H1 (cell line): ENCODE results near the gene HDAC3. TPM values are rescaled to one million over a fixed set of nuclear protein-coding genes. Genes with fewer than 3 reads are reported as not detected.

Experiments used
- CTCF ChIA-PET: fragments of 300-600 bp; sonication (Branson Sonifier 250); formaldehyde crosslinking; loops from one replicate; lab custom pipeline; 2021; ENCODE audit not compliant: partially characterized antibody; lab: Charles Lee
- POLR2A ChIA-PET: fragments of 300-600 bp; sonication (Branson Sonifier 250); formaldehyde crosslinking; loops from one replicate; lab custom pipeline; 2021; ENCODE audit warnings: inconsistent platforms; ENCODE audit not compliant: partially characterized antibody; lab: Charles Lee
- DNase-seq, 2 experiments: peaks; one replicate each; pipeline versions ENCODE4 v3.0.0 to v3.0.0-alpha.2; 2010 to 2022; ENCODE audit warnings: low spot score in 2 of 2, low read depth in 1 of 2, mixed read lengths in 1 of 2
- FAIRE-seq: peaks from 2 replicates; lab custom pipeline; 2011; peaks lifted over from hg19 to GRCh38; lab: Jason Lieb, UNC
- H2AFZ ChIP-seq: 2 replicates; pipeline ENCODE4 v1.8.1; 2012; ENCODE audit warnings: low read length, inconsistent platforms
- H2AK5ac ChIP-seq: 2 replicates; pipeline ENCODE4 v1.6.1; 2013; ENCODE audit warnings: low read depth, low read length
- H2BK120ac ChIP-seq: replicated peaks from 2 replicates; pipeline ENCODE3; 2013; ENCODE audit warnings: low read depth, low read length, inconsistent platforms
- H2BK12ac ChIP-seq: 2 replicates; pipeline ENCODE4 v1.6.1; 2013; ENCODE audit warnings: low read depth, low read length
- H2BK15ac ChIP-seq: 2 replicates; pipeline ENCODE4 v1.6.1; 2013; ENCODE audit warnings: low read length
- H2BK20ac ChIP-seq: 2 replicates; pipeline ENCODE4 v1.6.1; 2013; ENCODE audit warnings: low read length
- H2BK5ac ChIP-seq: 2 replicates; pipeline ENCODE4 v1.6.1; 2013; ENCODE audit warnings: low read depth, low read length
- H3K14ac ChIP-seq: 2 replicates; pipeline ENCODE4 v1.6.1; 2013; ENCODE audit warnings: inconsistent platforms; ENCODE audit not compliant: insufficient read length
- H3K18ac ChIP-seq: 2 replicates; pipeline ENCODE4 v1.6.1; 2013; ENCODE audit warnings: low read length; ENCODE audit errors: extremely low read depth
- H3K23ac ChIP-seq: 2 replicates; pipeline ENCODE4 v1.6.1; 2013; ENCODE audit warnings: inconsistent platforms; ENCODE audit not compliant: insufficient read length
- H3K23me2 ChIP-seq: 2 replicates; pipeline ENCODE4 v1.6.1; 2013; ENCODE audit warnings: low read depth, low read length
- H3K27ac ChIP-seq: 2 replicates; pipeline ENCODE4 v1.6.1; 2011; ENCODE audit warnings: low read depth, low read length, inconsistent platforms
- H3K27me3 ChIP-seq, 4 experiments: replicated peaks in 1 of 4; 1 replicate in 1 of 4; 2 replicates in 3 of 4; pipeline versions ENCODE4 v1.6.1 to v1.8.1; 2011 to 2013; ENCODE audit warnings: low read length in 3 of 4, mild to moderate bottlenecking in 3 of 4, inconsistent platforms in 2 of 4, mixed read lengths in 2 of 4, moderate library complexity in 1 of 4; ENCODE audit not compliant: control insufficient read depth in 3 of 4, insufficient read depth in 3 of 4; ENCODE audit errors: extremely low read depth in 1 of 4
- H3K36me3 ChIP-seq, 4 experiments: 2 replicates each; pipeline versions ENCODE4 v1.6.1 to v1.8.1; 2011 to 2013; ENCODE audit warnings: mild to moderate bottlenecking in 4 of 4, low read length in 3 of 4, moderate library complexity in 2 of 4, control low read depth in 1 of 4, inconsistent platforms in 1 of 4; ENCODE audit not compliant: insufficient read depth in 4 of 4, control insufficient read depth in 2 of 4
- H3K4ac ChIP-seq: replicated peaks from 2 replicates; pipeline ENCODE3; 2013; ENCODE audit warnings: low read length, low read depth, mixed read lengths, inconsistent platforms; ENCODE audit not compliant: insufficient read length
- H3K4me1 ChIP-seq, 4 experiments: replicated peaks in 1 of 4; 1 replicate in 1 of 4; 2 replicates in 3 of 4; pipeline versions ENCODE4 v1.6.1 to v1.8.1; 2011 to 2013; ENCODE audit warnings: low read length in 3 of 4, inconsistent platforms in 2 of 4, mixed read lengths in 1 of 4; ENCODE audit not compliant: insufficient read depth in 4 of 4, control insufficient read depth in 3 of 4
- H3K4me2 ChIP-seq, 2 experiments: 2 replicates each; pipeline versions ENCODE4 v1.6.1 to v1.8.1; 2011 to 2013; ENCODE audit warnings: low read depth in 2 of 2, low read length in 2 of 2, control low read depth in 1 of 2, inconsistent platforms in 1 of 2, mild to moderate bottlenecking in 1 of 2; ENCODE audit not compliant: insufficient read depth in 1 of 2
- H3K4me3 ChIP-seq, 4 experiments: fragments of 200-600, 300-600 bp in 1 of 4; sonication (generic), shearing (Covaris generic), sonication (Bioruptor Twin) in 1 of 4; 2 replicates each; pipeline versions ENCODE4 v1.5.1 to v1.8.1; 2011 to 2016; ENCODE audit warnings: low read length in 4 of 4, low read depth in 3 of 4, control low read depth in 2 of 4, inconsistent platforms in 2 of 4, mild to moderate bottlenecking in 2 of 4, mixed read lengths in 1 of 4, moderate library complexity in 1 of 4; ENCODE audit not compliant: insufficient read depth in 2 of 4; ENCODE audit errors: extremely low read depth in 1 of 4
- H3K56ac ChIP-seq: replicated peaks from 2 replicates; pipeline ENCODE3; 2013; ENCODE audit warnings: low read depth, mild to moderate bottlenecking, mixed read lengths, low read length, inconsistent platforms; ENCODE audit not compliant: insufficient read length
- H3K79me1 ChIP-seq: 2 replicates; pipeline ENCODE4 v1.6.1; 2013; ENCODE audit warnings: low read depth, low read length, control low read depth
- H3K79me2 ChIP-seq, 2 experiments: 2 replicates each; pipeline versions ENCODE4 v1.6.1 to v1.8.1; 2012 to 2013; ENCODE audit warnings: low read length in 2 of 2, mild to moderate bottlenecking in 2 of 2, inconsistent platforms in 1 of 2; ENCODE audit not compliant: insufficient read depth in 2 of 2, control insufficient read depth in 1 of 2
- H3K9ac ChIP-seq, 4 experiments: replicated peaks in 1 of 4; 1 replicate in 1 of 4; 2 replicates in 3 of 4; pipeline versions ENCODE4 v1.6.1 to v1.8.1; 2011 to 2013; ENCODE audit warnings: low read depth in 3 of 4, low read length in 3 of 4, control low read depth in 2 of 4, mild to moderate bottlenecking in 2 of 4, moderate library complexity in 2 of 4, inconsistent platforms in 1 of 4; ENCODE audit errors: extremely low read depth in 1 of 4
- H3K9me3 ChIP-seq, 2 experiments: 2 replicates each; pipeline versions ENCODE4 v1.6.1 to v1.8.1; 2012 to 2013; ENCODE audit warnings: mild to moderate bottlenecking in 2 of 2, moderate library complexity in 2 of 2, control low read depth in 1 of 2, inconsistent platforms in 1 of 2, low read depth in 1 of 2, low read length in 1 of 2, mixed read lengths in 1 of 2; ENCODE audit not compliant: insufficient read depth in 2 of 2
- H4K20me1 ChIP-seq, 2 experiments: replicated peaks in 1 of 2; 2 replicates each; pipeline versions ENCODE3 to v1.8.1; 2011 to 2013; ENCODE audit warnings: inconsistent platforms in 2 of 2, low read length in 2 of 2, mild to moderate bottlenecking in 1 of 2; ENCODE audit not compliant: insufficient read depth in 2 of 2, control insufficient read depth in 1 of 2
- H4K5ac ChIP-seq: 2 replicates; pipeline ENCODE4 v1.6.1; 2013; ENCODE audit warnings: low read length, low read depth, mixed read lengths, inconsistent platforms; ENCODE audit not compliant: insufficient read length
- H4K8ac ChIP-seq: 2 replicates; pipeline ENCODE4 v1.8.0; 2013; ENCODE audit warnings: mild to moderate bottlenecking, moderate library complexity, low read length, inconsistent platforms; ENCODE audit not compliant: insufficient read depth; ENCODE audit errors: extremely low read depth
- H4K91ac ChIP-seq: replicated peaks from 2 replicates; pipeline ENCODE3; 2013; ENCODE audit warnings: low read length, mixed read lengths, inconsistent platforms; ENCODE audit not compliant: insufficient read length
- SRF ChIP-seq: IDR thresholded peaks from 2 replicates; pipeline ENCODE4 v1.6.1; 2011; ENCODE audit warnings: mild to moderate bottlenecking, low read depth, low read length, moderate library complexity
- WGBS, 2 experiments: shearing (Covaris generic) in 1 of 2; methylation state at CpG; one replicate each; pipeline versions ENCODE4 v1.1.6 to v1.1.7; 2013 to 2015; ENCODE audit warnings: low lambda C conversion rate in 2 of 2, mixed read lengths in 2 of 2, inconsistent platforms in 1 of 2, low coverage in 1 of 2, missing lambda C conversion rate in 1 of 2; ENCODE audit not compliant: insufficient replicate concordance in 2 of 2, insufficient coverage in 1 of 2, insufficient read length in 1 of 2; ENCODE audit errors: extremely low coverage in 1 of 2, missing lambda C conversion rate in 1 of 2; 5-methylcytosine and 5-hydroxymethylcytosine counted together
- polyA plus RNA-seq, 7 experiments: library from polyadenylated mRNA; depleted of rRNA in 3 of 7; stranded (reverse) in 5 of 7; unstranded in 2 of 7; fragments of >200 nt in 5 of 7; fragments of 200-250 nt in 2 of 7; gene quantifications; 1 replicate in 5 of 7; 2 replicates in 1 of 7; 4 replicates in 1 of 7; pipeline versions ENCODE4 v1.2.1 to v1.2.3, GENCODE V29; 2011 to 2013; ENCODE audit warnings: missing spikeins in 2 of 7, mixed read lengths in 2 of 7
- total RNA-seq: library from RNA; stranded (reverse); fragmentation: NEBNext Ultra II Directional; extraction: Animal tissue kit (Norgen Biotek cat#: 25700); gene quantifications from 2 replicates; pipeline ENCODE4 v1.2.1, GENCODE V29; 2021
- TF ChIP-seq, protein P1 (sequence below): IDR thresholded peaks from 2 replicates; pipeline ENCODE4 v1.6.1; 2011; ENCODE audit warnings: low read depth, mild to moderate bottlenecking, low read length; ENCODE audit not compliant: insufficient read depth

The HDAC3 gene
- total and polyA plus RNA-seq, 2 of the 8 experiments (the other 6 are each of a cell fraction or from before 2014, with no cell fraction given): 99.0 to 120 TPM

DNA sequence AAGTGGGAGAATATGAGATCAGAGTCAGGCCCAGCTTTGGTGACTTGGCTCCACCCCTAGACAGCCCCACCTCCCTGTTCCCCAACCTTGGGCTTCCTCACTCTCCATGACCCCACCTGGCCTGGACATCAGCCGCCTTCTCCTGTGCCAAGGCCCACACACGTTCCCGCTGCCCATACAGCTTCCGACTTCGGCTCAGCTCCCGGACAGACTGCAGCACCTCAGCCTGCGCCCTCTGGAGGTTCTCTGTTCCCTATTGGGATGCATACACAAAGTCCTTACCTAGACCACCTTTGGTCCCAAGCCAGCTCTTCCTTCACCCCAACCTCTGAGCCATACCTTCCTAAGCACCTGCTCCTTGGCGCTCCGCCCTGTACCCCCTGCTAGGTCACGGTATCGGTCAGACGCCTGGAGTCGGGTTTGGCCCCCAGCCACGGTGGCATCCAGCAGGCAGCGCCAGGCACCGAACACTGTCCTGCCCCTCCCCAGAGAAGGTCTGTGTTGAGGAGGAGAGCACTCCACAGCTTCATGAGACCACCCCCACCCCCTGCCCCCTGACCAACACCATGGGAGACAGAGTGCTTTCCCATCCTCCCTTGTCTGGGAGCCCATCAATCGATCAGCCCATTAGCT is 12.5 kb upstream of the HDAC3 start:
- Histone ChIP-seq H4K20me1 (peaks cover 0 to 2% of the 10 kb centered on the region in 2 experiments), H3K27me3 (no peaks in the 10 kb centered on the region; a peak in 1 of 7 replicates), H4K5ac (no peak overlapping the region), H3K4me3 (no peak overlapping the region), H2BK5ac (no peak overlapping the region), H3K18ac (no peak overlapping the region), H3K36me3 (peaks cover 0 to 15% (median 5%) of the 10 kb centered on the region in 4 experiments; a peak in 5 of 8 replicates), H3K23me2 (peaks cover 3% of the 10 kb centered on the region; the same call in 1 of the 2 replicates), H2BK15ac (no peak overlapping the region), H3K9ac (no peak overlapping the region), H3K9me3 (no peaks in the 10 kb centered on the region), H3K14ac (no peak overlapping the region), H2BK20ac (no peak overlapping the region), H3K79me2 (no peaks in the 10 kb centered on the region), H4K8ac (no peak overlapping the region; the same call in 1 of the 2 replicates), H2AFZ (no peak overlapping the region), H3K27ac (no peak overlapping the region), H3K4me1 (peaks cover 2 to 8% (median 6%) of the 10 kb centered on the region in 4 experiments; a peak in 6 of 7 replicates), H3K56ac (no peak overlapping the region), H2BK12ac (no peak overlapping the region), H3K23ac (no peak overlapping the region), H3K4ac (no peak overlapping the region), H2AK5ac (no peak overlapping the region), H3K79me1 (peaks cover 3% of the 10 kb centered on the region; the same call in 1 of the 2 replicates), H4K91ac (no peak overlapping the region), H2BK120ac (no peak overlapping the region), H3K4me2 (no peak overlapping the region)
- ChIA-PET POLR2A (interaction anchor here (1.0 to 7.3 kb wide), 4 partner anchors 9 to 33 kb away, joined by 3 to 96 read pairs (median 6); partner anchors contain the start of genes HDAC3 and RELL2), CTCF (interaction anchor here (0.6 to 4.2 kb wide), 5 partner anchors 11 to 30 kb away, joined by 3 to 21 read pairs (median 3); partner anchors contain the start of gene DIAPH1)
- DNase-seq (no peak), FAIRE-seq (no peak)
- 90% methylated on average over 17 of the region's 17 CpGs; no CpG with 5 or more reads in 1 of the 2 experiments for WGBS, 2 experiments
- no peak for TF ChIP-seq SRF
- TF ChIP-seq, protein P1, sequence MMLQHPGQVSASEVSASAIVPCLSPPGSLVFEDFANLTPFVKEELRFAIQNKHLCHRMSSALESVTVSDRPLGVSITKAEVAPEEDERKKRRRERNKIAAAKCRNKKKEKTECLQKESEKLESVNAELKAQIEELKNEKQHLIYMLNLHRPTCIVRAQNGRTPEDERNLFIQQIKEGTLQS: no peak
